GM23338 (cell line): ENCODE results near the gene TRHDE.

Experiments
- POLR2AphosphoS5 ChIP-seq: IDR thresholded peaks from 2 replicates; pipeline ENCODE4 v1.6.1; 2016; ENCODE audit warnings: antibody characterized with exemption, low read depth
- TF ChIP-seq, protein P1 (sequence below), 2 experiments: fragments of 200-600 bp in 1 of 2; sonication (generic) in 1 of 2; conservative IDR thresholded peaks; 2 replicates each; pipeline versions ENCODE4 v1.5.1 to v1.6.1; 2016 to 2017; ENCODE audit warnings: antibody characterized with exemption in 2 of 2, low read depth in 2 of 2, mild to moderate bottlenecking in 2 of 2, moderate library complexity in 1 of 2

DNA sequence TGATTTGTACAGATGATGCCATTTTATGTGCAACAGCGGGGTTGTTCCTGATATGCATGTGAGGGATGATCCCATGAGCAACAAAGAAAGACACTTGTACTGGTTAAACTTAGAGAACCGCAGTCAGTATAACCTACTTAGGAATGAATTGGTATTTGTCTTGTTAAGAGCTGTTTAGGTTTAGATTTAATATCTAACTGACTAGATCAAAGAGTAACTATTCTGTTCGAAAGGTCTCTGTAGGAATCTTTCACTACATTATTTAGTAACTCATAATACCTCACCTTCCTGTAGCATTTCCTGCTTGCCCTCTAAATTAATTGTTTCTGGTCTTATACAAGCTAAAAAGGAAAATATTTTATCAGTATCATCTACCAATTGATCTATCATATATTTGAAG, 350.4 kb downstream of the TRHDE start:
- TF ChIP-seq, protein P1, sequence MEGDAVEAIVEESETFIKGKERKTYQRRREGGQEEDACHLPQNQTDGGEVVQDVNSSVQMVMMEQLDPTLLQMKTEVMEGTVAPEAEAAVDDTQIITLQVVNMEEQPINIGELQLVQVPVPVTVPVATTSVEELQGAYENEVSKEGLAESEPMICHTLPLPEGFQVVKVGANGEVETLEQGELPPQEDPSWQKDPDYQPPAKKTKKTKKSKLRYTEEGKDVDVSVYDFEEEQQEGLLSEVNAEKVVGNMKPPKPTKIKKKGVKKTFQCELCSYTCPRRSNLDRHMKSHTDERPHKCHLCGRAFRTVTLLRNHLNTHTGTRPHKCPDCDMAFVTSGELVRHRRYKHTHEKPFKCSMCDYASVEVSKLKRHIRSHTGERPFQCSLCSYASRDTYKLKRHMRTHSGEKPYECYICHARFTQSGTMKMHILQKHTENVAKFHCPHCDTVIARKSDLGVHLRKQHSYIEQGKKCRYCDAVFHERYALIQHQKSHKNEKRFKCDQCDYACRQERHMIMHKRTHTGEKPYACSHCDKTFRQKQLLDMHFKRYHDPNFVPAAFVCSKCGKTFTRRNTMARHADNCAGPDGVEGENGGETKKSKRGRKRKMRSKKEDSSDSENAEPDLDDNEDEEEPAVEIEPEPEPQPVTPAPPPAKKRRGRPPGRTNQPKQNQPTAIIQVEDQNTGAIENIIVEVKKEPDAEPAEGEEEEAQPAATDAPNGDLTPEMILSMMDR (conservative IDR thresholded peaks at IDR 0.05; ENCODE audit: low read depth in 2 of 2) = no peak
- no peak for TF ChIP-seq POLR2AphosphoS5
